ENCODE measurements around the gene STIM1.
"Not testable (repeated sequence)": the region's sequence is repeated elsewhere in the genome, so short reads cannot be mapped to it uniquely, and the experiment has no call there.

The STIM1 gene

DNA sequence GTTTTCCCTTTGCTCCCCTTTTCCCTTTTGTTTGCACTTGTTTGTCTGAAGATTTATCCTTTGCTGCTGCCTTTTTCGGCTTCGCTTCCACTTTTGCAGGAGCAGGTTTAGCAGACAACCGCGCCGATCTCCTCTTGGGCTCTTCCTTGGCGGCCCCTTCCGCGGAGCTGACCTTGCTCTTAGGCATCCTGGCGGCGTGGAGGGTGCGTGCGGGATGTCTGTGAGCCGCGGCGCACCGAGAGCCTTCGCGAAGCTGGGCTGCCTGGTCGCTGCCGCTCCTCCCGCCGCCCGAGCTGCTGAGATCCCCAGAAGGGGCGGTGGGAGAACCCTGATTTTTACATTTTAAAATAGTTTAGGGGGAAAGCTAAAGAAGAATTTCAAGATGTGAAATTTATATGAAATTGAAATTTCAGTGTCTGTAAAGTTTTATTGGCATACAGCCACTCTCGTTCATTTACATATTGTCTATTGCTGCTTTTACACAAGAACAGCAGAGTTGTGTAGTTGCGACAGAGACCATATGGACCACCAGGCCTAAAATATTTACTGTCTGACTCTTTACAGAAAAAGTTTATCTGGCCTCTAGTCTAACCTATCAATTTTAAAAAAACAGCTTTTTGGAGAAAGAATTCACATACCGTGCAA lies 133.9 kb downstream of the STIM1 start:
- no peak for DNase-seq

DNA sequence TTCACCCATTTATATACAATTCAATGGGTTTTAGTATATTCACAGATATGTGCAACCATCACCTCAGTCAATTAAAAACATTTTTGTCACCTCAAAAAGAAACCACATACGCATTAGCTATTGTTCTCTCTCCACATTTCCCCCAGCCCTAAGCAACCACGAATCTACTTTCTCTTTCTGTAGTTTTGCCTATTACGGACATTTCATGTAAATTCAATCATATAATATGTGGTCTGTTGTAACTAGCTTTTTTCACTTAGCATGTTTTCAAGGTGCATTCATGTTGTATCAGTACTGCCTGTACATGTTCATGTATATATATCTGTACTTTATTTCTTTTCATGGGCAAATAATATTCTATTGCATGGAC lies 134.4 kb downstream of the STIM1 start:
- DNase-seq, result no peak

DNA sequence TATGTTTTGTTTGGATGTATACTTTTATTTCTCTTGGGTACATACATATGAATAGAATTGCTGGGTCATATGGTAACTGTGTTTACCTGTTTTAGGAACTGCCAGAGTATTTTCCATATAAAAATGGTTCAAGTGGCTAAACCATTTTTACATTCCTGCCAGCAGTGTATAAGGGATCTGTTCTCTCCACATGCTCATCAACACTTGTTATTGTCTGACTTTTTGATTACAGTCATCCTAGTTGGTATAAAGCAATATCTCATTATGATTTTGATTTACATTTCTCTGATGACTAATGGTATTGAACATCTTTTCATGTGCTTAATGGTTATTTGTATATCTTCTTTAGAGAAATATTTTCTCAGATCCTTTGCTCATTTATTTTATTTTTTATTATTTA lies 134.9 kb downstream of the STIM1 start:
- DNase-seq, result no peak

DNA sequence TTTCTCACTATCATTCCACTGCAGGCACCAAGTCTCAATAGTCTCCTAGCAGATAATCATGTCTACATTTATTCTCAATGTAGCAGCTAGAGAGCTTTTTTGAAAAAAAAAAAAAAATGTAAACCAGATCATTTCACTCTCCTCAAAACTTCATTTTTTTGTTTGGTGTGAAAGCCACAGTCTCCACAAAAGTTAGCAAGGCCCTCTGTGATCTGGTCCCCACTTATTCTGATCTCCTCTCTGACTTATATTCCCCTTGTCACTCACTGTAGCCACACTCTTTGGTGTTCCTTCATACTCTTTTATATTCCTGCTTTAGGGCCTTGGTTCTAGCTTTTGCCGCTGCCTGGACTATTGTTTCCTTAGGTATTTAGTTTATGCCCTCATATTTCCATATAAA lies 137.5 kb downstream of the STIM1 start:
- no peak for DNase-seq

DNA sequence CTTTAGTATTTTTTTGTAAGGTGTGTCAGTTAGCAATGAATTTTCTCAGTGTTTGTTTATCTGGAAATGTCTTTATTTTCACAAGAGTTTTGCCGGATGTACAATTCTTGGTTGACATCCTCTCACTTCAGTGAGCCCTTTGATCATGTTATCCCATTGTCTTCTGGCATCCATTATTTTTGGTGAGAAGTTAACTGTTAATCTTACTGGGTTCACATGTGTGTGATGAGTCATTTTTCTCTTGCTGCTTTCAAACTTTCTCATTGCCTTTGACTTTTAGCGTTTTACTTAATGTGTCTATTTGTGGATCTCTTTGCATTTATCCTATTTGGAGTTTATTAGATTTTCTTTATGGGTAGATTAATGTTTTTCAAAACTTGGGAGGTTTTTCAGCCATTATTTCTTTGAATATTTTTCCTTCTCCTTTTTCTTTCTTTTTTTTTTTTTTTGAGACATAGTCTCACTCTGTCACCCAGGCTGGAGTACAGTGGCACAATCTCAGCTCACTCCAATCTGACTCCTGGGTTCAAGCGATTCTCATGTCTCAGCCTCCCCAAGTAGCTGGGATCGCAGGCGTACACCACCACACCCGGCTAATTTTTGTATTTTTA lies 138.7 kb downstream of the STIM1 start:
- DNase-seq, result no peak

- no peak for DNase-seq
These were observed 139.8 kb downstream of the STIM1 start for GRCh38 chr11:3995307-3995706.

- DNase-seq, result no peak
These were observed 140.6 kb downstream of the STIM1 start for GRCh38 chr11:3995949-3996554.

DNA sequence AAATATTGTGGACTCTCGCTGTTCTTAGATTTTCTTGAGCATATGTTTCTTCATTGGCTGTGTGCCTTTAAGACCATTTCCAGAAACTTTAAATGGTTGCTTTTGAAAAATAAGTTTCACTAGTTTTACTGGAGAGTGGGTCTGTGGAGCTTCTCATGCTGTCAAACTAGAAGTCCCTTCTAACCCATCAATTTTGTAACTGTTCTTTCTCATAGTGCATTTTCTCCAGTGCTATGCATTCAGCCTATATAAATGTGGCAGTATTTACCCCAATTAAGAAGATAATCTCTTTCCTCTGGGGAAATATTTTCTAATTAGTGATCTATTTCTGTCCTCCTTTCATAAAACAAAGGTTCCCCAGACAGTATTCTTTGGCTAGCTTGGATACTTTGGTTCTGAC lies 141.2 kb downstream of the STIM1 start:
- no peak for DNase-seq

GRCh38 chr11:4004753-4005152 lies 149.3 kb downstream of the STIM1 start:
- DNase-seq, result not testable (repeated sequence)

- no peak for DNase-seq
These were observed 151.6 kb downstream of the STIM1 start for GRCh38 chr11:4006946-4007680.

DNA sequence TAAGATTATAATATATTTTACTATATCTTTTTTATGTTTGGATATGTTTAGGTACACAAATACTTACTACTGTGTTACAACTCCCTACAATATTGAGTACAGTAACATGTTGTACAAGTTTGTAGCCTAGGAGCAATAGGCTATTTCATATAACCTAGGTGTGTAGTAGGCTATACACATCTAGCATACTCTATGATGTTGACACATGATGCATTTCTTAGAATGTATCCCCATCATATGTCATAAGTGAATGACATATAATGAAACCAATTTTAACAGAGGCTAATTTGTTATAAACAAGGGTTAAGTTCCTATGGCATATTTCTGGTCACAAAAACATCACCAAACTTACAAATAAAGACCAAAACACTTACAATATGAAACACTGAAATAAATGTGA lies 152.7 kb downstream of the STIM1 start:
- no peak for DNase-seq

DNA sequence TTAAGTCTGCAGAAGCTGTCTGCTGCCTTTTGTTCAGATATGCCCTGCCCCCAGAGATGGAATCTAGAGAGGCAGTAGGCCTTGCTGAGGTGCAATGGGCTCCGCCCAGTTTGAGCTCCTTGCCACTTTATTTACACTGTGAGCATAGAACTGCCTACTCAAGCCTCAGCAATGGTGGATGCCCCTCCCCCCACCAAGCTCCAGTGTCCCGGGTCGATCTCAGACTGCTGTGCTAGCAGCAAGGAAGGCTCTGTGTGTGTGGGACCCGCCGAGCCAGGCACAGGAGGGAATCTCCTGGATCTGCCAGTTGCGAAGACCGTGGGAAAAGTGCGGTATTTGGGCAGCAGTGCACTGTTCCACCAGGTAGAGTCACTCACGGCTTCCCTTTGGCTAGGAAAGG lies 161.1 kb downstream of the STIM1 start:
- not testable (repeated sequence) for DNase-seq

- DNase-seq, result no peak
These were observed 161.7 kb downstream of the STIM1 start for GRCh38 chr11:4017129-4017528.

GRCh38 chr11:4018641-4019040 lies 163.2 kb downstream of the STIM1 start:
- DNase-seq, result no peak

DNA sequence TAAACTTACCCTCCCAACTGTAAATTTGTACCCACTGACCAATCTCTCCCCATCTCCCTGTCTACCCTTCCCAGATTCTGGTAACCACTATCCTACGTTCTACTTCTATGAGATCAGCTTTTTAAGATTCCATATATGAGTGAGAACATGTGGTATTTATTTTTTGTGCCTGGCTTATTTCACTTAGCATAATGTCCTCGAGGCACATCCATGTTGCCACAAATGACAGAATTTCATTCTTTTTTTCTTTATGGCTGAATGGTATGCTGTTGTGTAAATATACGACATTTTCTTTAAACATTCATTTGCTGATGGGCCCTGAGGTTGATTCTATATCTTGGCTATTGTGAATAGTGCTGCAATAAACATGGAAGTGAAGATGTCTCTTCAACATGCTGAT lies 164.4 kb downstream of the STIM1 start:
- no peak for DNase-seq

DNA sequence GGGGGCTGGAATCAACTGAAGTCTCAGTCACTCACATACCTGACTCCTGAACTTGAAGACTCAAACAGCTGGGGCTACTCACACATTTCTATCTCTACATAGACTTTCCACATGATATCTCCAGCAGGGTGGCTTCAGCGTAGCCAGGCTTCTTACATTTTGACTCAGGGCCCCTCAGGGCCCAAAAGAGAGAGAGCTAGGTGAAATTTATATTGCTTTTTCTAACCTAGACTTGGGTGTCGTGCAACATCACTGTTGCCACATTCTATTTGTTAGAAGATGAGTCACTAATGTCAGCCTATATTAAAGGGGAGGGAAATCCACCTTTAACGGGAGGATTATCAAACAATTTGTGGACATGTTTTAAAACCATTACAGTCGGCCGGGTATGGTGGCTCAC lies 167.2 kb downstream of the STIM1 start:
- DNase-seq, result no peak

DNA sequence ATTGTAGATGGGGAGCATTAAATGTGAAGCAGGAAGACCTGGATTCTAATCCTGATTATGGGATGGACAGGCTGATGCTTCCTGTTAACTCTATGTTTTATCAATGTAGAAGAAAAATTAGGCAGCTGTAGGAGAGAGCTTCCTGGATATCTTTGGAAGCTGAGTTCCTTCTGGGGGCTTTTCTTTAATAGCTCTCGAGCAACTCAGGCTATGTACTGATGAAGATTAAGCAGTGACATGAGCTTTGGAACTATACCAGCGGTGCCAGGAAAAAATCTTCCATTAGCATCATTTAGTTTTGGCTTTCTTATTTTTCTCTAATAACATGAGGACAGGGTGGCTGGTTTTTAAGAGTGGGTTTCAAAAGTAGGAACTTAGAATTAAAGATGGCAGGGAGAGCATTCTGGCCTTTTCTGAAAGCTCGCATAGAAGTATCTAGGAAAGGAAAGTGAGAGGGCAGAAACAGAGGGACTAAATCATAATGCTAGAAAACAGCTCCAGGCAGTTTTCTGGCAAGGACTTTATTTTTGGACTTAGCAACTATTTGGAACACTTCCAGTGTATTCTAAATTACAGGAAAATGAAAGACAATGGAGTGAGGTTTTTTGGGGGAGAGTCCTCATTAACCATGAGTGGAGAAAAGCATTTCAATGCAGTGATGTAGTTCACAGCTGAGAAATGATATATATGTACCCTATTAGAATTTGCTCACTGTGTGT lies 169.9 kb downstream of the STIM1 start:
- DNase-seq, result no peak

DNA sequence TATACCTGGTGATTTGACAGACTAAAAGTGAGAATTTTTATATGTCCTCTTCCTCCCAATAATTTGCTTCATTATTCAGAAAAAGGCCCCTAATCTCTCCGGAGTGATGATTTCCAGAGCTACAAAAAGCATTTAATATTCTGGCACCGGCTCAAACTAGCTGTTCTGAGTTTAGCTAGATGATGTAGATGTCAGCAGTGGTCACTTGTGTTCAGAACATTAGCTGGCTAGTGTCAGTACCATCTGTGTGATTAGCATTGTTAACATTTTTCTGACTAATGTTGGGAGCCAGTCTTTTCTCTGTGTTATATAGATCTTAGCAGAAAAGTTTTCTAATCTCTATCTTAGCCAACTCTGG lies 170.5 kb downstream of the STIM1 start:
- no peak for DNase-seq

DNA sequence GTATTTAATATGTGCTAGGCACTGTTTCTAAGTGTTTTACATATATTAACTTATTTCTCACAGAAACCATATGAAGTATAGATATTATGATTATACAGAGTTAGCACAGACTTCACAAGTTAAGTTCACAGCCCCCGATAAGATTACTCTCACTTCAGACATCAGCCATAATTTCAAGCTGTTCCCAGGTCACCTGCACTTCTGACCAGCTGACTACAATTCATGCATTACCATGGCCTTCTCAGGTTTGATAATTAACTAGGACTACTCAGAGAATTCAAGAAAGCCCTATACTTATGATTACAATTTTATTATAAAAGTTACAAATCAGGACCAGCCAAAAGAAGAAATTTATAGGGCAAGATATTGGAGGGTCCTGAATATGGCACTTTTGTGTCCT lies 170.9 kb downstream of the STIM1 start:
- no peak for DNase-seq

DNA sequence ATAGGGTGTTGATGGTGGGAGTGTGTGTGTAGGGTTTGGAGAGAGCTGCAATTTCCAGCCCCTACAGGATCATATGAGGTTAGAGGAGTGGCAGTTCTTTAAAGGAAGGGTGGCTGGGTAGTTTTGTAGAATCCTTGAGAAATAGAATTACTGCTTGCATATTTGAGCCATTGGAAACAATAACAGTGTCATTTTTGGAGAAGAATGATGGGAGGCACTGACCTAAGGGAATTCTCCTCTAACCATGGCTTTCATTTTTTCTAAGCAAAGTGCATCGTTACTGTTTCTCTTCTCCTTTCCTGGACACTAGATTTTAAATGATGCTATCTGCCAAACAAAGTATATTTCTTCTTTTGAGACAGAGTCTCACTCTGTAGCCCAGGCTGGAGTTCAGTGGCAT lies 172.3 kb downstream of the STIM1 start:
- no peak for DNase-seq

DNA sequence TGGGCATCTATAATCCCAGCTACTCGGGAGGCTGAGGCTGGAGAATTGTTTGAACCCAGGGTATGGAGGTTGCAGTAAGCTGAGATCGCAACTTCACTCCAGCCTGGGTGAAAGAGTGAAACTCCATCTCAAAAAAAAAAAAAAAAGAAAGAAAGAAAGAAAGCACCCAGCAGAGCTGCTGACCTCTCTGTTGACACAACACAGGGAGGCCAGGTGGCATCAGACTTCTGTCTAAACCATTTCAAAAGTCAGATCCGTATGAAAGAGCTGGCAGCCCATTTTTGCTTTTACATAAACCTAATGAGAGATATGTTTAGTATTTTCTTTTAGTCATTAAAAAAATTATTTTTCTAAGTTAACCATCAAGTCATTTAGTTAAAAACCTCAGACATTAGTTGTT lies 174.7 kb downstream of the STIM1 start:
- DNase-seq, result no peak

GRCh38 chr11:4032097-4032496 lies 176.6 kb downstream of the STIM1 start:
- DNase-seq, result no peak

DNA sequence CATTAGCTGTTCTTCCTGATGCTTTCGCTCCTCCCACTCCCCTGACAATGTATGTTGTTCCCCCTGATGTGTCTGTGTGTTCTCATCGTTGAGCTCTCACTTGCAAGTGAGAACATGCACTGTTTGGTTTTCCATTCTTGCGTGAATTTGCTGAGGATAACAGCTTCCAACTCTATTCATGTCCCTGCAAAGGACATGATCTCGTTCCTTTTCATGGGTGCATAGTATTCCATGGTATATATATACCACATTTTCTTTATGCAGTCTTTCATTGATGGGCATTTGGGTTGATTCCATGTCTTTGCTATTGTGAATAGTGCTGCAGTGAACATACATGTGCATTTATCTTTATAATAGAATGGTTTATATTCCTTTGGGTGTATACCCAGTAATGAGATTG lies 180.5 kb downstream of the STIM1 start:
- DNase-seq, result no peak

DNA sequence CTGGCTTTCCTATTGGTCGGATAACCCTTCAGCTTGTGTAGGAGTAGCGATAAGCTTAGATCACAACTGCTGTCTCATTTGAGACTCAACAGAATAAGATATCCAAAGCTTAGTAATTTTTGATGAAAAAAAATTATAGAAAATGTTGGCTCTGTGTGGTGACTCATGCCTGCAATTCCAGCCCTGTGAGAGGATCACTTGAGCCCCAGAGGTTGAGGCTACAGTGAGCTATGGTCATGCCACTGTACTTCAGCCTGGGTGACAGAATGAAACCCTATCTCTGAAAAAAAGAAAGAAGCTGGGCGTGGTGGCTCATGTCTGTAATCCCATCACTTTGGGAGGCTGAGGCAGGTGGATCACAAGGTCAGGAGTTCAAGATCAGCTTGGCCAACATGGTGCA lies 183.5 kb downstream of the STIM1 start:
- DNase-seq, result no peak

Measured in CD4-positive, alpha-beta T cell treated with Interleukin-15 for 1 hour (primary cell).